PC-3 (cell line): ENCODE measurements around the gene FOXP1.

Experiments used
- CTCF ChIP-seq: fragments of 300-600 bp; sonication (generic); conservative IDR thresholded peaks from 2 replicates; pipeline ENCODE4 v1.5.1; 2017; ENCODE audit warnings: antibody characterized with exemption, low read depth, mild to moderate bottlenecking, low read length
- EZH2phosphoT487 ChIP-seq: fragments of 300-600 bp; sonication (generic); IDR thresholded peaks from 2 replicates; pipeline ENCODE4 v1.6.1; 2018; ENCODE audit warnings: mild to moderate bottlenecking, antibody characterized with exemption, low read length, borderline replicate concordance

- TF ChIP-seq CTCF (no peak), EZH2phosphoT487 (no peak)
Measured at GRCh38 chr3:71406972-71407810, 176.3 kb downstream of the FOXP1 start.
